ENCODE measurements around the gene L3MBTL2. TPM values are rescaled to one million over a fixed set of nuclear protein-coding genes. Genes with fewer than 3 reads are reported as not detected.

The L3MBTL2 gene
- 39.9 and 42.3 TPM in 2 replicates for total RNA-seq

DNA sequence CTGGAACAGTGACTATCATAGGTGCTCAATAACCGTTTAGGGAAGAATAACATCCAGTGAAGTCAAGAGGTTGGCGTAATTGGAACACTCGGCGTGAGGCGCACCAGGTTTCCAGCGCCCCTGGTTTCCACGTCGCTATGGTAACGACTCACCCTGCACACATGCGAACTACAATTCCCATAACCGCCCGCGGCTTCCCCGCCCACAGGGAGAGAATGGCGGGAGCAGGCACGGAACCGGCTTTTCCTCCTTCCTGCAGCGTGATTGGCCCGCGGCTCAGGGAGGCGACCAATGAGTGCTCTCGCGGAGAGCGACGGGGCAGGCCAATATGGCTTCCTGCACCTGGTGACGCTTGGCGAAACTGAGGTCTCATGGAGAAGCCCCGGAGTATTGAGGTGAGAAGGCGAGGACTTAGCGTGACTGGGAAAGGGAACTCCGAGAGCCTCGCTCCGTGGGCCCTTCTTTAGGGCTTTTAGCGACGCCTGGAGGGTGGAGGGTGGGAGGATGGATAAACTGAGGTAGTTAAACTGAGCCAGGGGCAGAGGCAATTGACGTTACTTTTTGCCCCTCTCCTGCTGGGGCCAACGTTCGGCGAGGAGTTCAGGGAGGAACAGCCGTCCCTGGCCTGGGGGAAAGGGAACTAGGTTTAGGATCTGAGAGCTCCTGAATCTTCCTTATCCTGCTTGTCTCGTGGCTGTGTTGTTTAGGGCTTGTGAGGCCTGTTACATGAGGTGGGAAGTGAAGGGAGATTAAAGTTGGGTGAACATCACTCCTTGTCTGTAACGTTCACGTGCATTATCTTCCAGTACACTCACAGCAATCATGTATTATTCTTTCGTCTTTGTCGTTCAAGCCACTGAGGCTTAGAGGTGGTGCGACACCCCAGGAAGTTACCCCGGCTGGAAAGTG, at the start of gene L3MBTL2:
TSS of gene L3MBTL2 (plus strand) at position 321 of the 909 bp plus-strand sequence. CDS start at position 372, 51 bp downstream.
- peak within 1 kb of the TSS; percentile 90 for H3K4me3 Mint-ChIP-seq
- intact Hi-C loops (cut with micrococcal nuclease), result loop anchor here (1.0 to 2.0 kb wide), 6 partner anchors 8 to 254 kb away; partner anchors contain the start of genes RANGAP1 and RBX1
- H3K27me3 Mint-ChIP-seq, result peaks cover 9% of the 10 kb centered on the region

GRCh38 chr22:41157083-41157482, 48.0 kb upstream of the L3MBTL2 start:
- ChIA-PET CTCF (no interaction called here), POLR2A (no interaction called here)
- no peak for ATAC-seq (ENCODE audit: low read depth)
- no peak overlapping the region for H3K4me3 Mint-ChIP-seq
- no peaks in the 10 kb centered on the region for H3K4me1 Mint-ChIP-seq
- H3K27ac Mint-ChIP-seq, result no peak overlapping the region
- TF ChIP-seq CTCF (IDR thresholded peaks at IDR 0.05), result no peak
- DNase-seq, result no peak
- peaks cover 94% of the 10 kb centered on the region for H3K36me3 Mint-ChIP-seq (ENCODE audit: low read depth)
- no peaks in the 10 kb centered on the region for H3K9me3 Mint-ChIP-seq
- no peaks in the 10 kb centered on the region for H3K27me3 Mint-ChIP-seq
- intact Hi-C loops (cut with micrococcal nuclease), result no loop called here

More for the DNA sequence above, at the start of gene L3MBTL2:
- Mint-ChIP-seq H3K27ac (peak within 1 kb of the TSS; percentile 86), H3K4me1 (peaks cover 30% of the 10 kb centered on the region), H3K36me3 (ENCODE audit: low read depth) (peaks cover 31% of the 10 kb centered on the region), H3K9me3 (no peaks in the 10 kb centered on the region)
- ATAC-seq (ENCODE audit: low read depth), result peak; percentile 100
- peak; percentile 96 for DNase-seq
- no peak for TF ChIP-seq CTCF (IDR thresholded peaks at IDR 0.05)
- POLR2A ChIA-PET, result no interaction called here
- CTCF ChIA-PET, result no interaction called here

- ChIA-PET CTCF (interaction anchor here (1.2 kb wide), 1 partner anchor 246 kb away, joined by 3 read pairs; no protein-coding TSS in a partner anchor), POLR2A (no interaction called here)
- ATAC-seq (ENCODE audit: low read depth) (no peak), DNase-seq (no peak)
- Mint-ChIP-seq H3K4me1 (no peaks in the 10 kb centered on the region), H3K36me3 (ENCODE audit: low read depth) (peaks cover 78% of the 10 kb centered on the region), H3K27me3 (no peaks in the 10 kb centered on the region), H3K27ac (no peak overlapping the region), H3K9me3 (no peaks in the 10 kb centered on the region), H3K4me3 (no peak overlapping the region)
- intact Hi-C loops (cut with micrococcal nuclease), result no loop called here
- no peak for TF ChIP-seq CTCF (IDR thresholded peaks at IDR 0.05)
Measured at GRCh38 chr22:41169157-41169556, 36.0 kb upstream of the L3MBTL2 start.

DNA sequence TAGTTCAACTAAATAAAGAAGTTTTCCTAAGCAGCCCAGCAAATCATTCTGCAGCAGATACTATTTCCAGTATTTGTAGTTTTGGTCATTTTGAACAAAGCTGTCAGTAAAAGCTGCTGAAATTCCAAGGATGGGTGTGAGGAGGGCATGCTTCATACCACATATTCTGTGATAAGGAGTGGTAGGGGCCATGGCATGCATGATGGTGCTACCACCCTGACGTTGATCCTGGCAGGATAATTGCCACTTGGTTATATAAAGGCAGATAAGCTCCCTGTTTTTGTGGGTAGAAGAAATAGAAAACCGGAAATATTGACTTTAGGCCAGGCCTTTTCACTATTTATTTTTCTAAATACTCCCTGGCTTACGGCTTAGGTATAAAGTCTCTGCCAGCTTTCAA, 33.1 kb upstream of the L3MBTL2 start:
- H3K4me1 Mint-ChIP-seq, result peaks cover 10% of the 10 kb centered on the region
- CTCF ChIA-PET, result interaction anchor here (1.3 kb wide), 1 partner anchor 66 kb away, joined by 3 read pairs; no protein-coding TSS in a partner anchor
- TF ChIP-seq CTCF (IDR thresholded peaks at IDR 0.05), result no peak
- no peaks in the 10 kb centered on the region for H3K9me3 Mint-ChIP-seq
- intact Hi-C loops (cut with micrococcal nuclease), result no loop called here
- POLR2A ChIA-PET, result no interaction called here
- H3K4me3 Mint-ChIP-seq, result no peak overlapping the region
- DNase-seq (no peak), ATAC-seq (ENCODE audit: low read depth) (no peak)
- H3K27me3 Mint-ChIP-seq, result no peaks in the 10 kb centered on the region
- H3K36me3 Mint-ChIP-seq (ENCODE audit: low read depth), result peaks cover 83% of the 10 kb centered on the region
- H3K27ac Mint-ChIP-seq, result no peak overlapping the region

- ATAC-seq (ENCODE audit: low read depth) (no peak), DNase-seq (no peak)
- ChIA-PET POLR2A (no interaction called here), CTCF (no interaction called here)
- H3K4me1 Mint-ChIP-seq, result peaks cover 23% of the 10 kb centered on the region
- no peak for TF ChIP-seq CTCF (IDR thresholded peaks at IDR 0.05)
- H3K36me3 Mint-ChIP-seq (ENCODE audit: low read depth), result peaks cover 83% of the 10 kb centered on the region
- H3K4me3 Mint-ChIP-seq, result no peak overlapping the region
- H3K27ac Mint-ChIP-seq, result no peak overlapping the region
- H3K27me3 Mint-ChIP-seq, result no peaks in the 10 kb centered on the region
- intact Hi-C loops (cut with micrococcal nuclease), result loop anchor here (5.0 kb wide), 1 partner anchor 42 kb away; no protein-coding TSS in a partner anchor
- H3K9me3 Mint-ChIP-seq, result no peaks in the 10 kb centered on the region
Measured at GRCh38 chr22:41175546-41175945, 29.6 kb upstream of the L3MBTL2 start.
